Measurements from ENCODE around the gene MTA3. TPM values are rescaled to one million over a fixed set of nuclear protein-coding genes. Genes with fewer than 3 reads are reported as not detected.

MTA3 gene
- total and polyA plus RNA-seq, 10 donors: 11.6 to 42.9 (median 28.5) TPM

- Histone ChIP-seq H3K36me3 (peaks cover 0 to 43% (median 0%) of the 10 kb centered on the region in 6 donors), H3K4me3 (no peak overlapping the region), H3K27ac (no peak overlapping the region), H3K9me3 (no peaks in the 10 kb centered on the region), H3K27me3 (replicated peaks in 1 of 7) (no peaks in the 10 kb centered on the region), H3K4me1 (peaks cover 7 to 64% (median 29%) of the 10 kb centered on the region in 6 donors)
- intact Hi-C loops (cut with DNase I; ENCODE audit: low total_unique reads): no loop called here
- TF ChIP-seq, protein P1, sequence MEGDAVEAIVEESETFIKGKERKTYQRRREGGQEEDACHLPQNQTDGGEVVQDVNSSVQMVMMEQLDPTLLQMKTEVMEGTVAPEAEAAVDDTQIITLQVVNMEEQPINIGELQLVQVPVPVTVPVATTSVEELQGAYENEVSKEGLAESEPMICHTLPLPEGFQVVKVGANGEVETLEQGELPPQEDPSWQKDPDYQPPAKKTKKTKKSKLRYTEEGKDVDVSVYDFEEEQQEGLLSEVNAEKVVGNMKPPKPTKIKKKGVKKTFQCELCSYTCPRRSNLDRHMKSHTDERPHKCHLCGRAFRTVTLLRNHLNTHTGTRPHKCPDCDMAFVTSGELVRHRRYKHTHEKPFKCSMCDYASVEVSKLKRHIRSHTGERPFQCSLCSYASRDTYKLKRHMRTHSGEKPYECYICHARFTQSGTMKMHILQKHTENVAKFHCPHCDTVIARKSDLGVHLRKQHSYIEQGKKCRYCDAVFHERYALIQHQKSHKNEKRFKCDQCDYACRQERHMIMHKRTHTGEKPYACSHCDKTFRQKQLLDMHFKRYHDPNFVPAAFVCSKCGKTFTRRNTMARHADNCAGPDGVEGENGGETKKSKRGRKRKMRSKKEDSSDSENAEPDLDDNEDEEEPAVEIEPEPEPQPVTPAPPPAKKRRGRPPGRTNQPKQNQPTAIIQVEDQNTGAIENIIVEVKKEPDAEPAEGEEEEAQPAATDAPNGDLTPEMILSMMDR (IDR thresholded peaks at IDR 0.05 in 8 of 11, conservative IDR thresholded peaks at IDR 0.05 in 3 of 11): no peak
- TF ChIP-seq POLR2A (IDR thresholded peaks at IDR 0.05): no peak
- no peak for TF ChIP-seq POLR2AphosphoS5 (IDR thresholded peaks at IDR 0.05)
- no peak for DNase-seq
- WGBS, 5 donors: 86 to 97% (median 90%) methylated on average over 10 of the region's 10 CpGs
Measured at GRCh38 chr2:42572297-42573081, 4.1 kb downstream of the MTA3 start.

DNA sequence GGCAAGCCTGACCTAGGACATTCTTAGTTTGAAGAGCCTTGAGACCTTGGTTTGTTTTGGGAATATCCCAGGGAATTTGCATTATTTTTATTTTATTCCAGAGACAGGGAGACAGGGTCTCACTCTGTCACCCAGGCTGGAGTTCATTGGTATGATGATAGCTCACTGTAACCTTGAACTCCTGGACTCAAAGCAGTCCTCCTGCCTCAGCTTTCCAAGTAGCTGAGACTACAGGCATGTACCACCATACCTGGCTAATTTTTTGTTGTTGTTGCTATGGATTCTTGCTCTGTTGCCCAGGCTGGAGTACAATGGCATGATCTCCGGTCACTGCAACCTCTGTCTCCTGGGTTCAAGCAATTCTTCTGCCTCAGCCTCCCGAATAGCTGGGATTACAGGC is 4.8 kb downstream of the MTA3 start:
- no peak for TF ChIP-seq POLR2A (IDR thresholded peaks at IDR 0.05)
- no peak for TF ChIP-seq POLR2AphosphoS5 (IDR thresholded peaks at IDR 0.05)
- TF ChIP-seq, protein P1 (IDR thresholded peaks at IDR 0.05 in 8 of 11, conservative IDR thresholded peaks at IDR 0.05 in 3 of 11): no peak
- no peak for DNase-seq
- Histone ChIP-seq H3K27me3 (replicated peaks in 1 of 7) (no peaks in the 10 kb centered on the region), H3K4me3 (no peak overlapping the region), H3K9me3 (no peaks in the 10 kb centered on the region), H3K4me1 (peaks cover 7 to 56% (median 21%) of the 10 kb centered on the region in 6 donors), H3K27ac (no peak overlapping the region), H3K36me3 (peaks cover 0 to 45% (median 0%) of the 10 kb centered on the region in 6 donors)
- intact Hi-C loops (cut with DNase I; ENCODE audit: low total_unique reads): no loop called here
- 95 to 100% (median 97%) methylated on average over 2 of the region's 2 CpGs for WGBS, 5 donors

GRCh38 chr2:42575458-42576064 is 7.1 kb downstream of the MTA3 start:
- Histone ChIP-seq H3K27me3 (replicated peaks in 1 of 7) (no peaks in the 10 kb centered on the region), H3K36me3 (peaks cover 0 to 67% (median 7%) of the 10 kb centered on the region in 6 donors), H3K4me3 (no peak overlapping the region), H3K9me3 (no peaks in the 10 kb centered on the region), H3K27ac (no peak overlapping the region), H3K4me1 (peaks cover 0 to 39% (median 8%) of the 10 kb centered on the region in 6 donors)
- intact Hi-C loops (cut with DNase I; ENCODE audit: low total_unique reads): no loop called here
- TF ChIP-seq POLR2A (IDR thresholded peaks at IDR 0.05) (no peak), POLR2AphosphoS5 (IDR thresholded peaks at IDR 0.05) (no peak)
- TF ChIP-seq, protein P1 (IDR thresholded peaks at IDR 0.05 in 8 of 11, conservative IDR thresholded peaks at IDR 0.05 in 3 of 11): no peak
- DNase-seq: no peak
- 72 to 77% (median 73%) methylated on average over 3 of the region's 3 CpGs for WGBS, 5 donors

GRCh38 chr2:42578621-42579020 is 10.2 kb downstream of the MTA3 start:
- 84 to 92% (median 89%) methylated on average over 2 of the region's 2 CpGs for WGBS, 5 donors
- H3K4me1 ChIP-seq: peaks cover 0 to 17% (median 8%) of the 10 kb centered on the region in 6 donors
- no peak for DNase-seq
- no peak for TF ChIP-seq POLR2AphosphoS5 (IDR thresholded peaks at IDR 0.05)
- TF ChIP-seq, protein P1 (IDR thresholded peaks at IDR 0.05 in 8 of 11, conservative IDR thresholded peaks at IDR 0.05 in 3 of 11): no peak
- no peak for TF ChIP-seq POLR2A (IDR thresholded peaks at IDR 0.05)
- intact Hi-C loops (cut with DNase I; ENCODE audit: low total_unique reads): no loop called here
- H3K36me3 ChIP-seq: peaks cover 0 to 76% (median 16%) of the 10 kb centered on the region in 6 donors
- H3K9me3 ChIP-seq: no peaks in the 10 kb centered on the region
- H3K27ac ChIP-seq: no peak overlapping the region
- no peak overlapping the region for H3K4me3 ChIP-seq
- no peaks in the 10 kb centered on the region for H3K27me3 ChIP-seq (replicated peaks in 1 of 7)
